ENCODE measurements around the gene LDAH. TPM values are rescaled to one million over a fixed set of nuclear protein-coding genes. Genes with fewer than 3 reads are reported as not detected.

LDAH gene
- total RNA-seq, 1 experiment from 2014 or later, result 17.2 TPM

GRCh38 chr2:20664071-20664390 lies 158.9 kb downstream of the LDAH start:
- BruUV-seq (replicated peaks), result no TSS peak
- ChIA-PET POLR2A (no interaction called here), CTCF (interaction anchor here (0.6 to 0.8 kb wide), 2 partner anchors 8 to 12 kb away, joined by 3 to 4 read pairs; no protein-coding TSS in a partner anchor)
- no peak for ATAC-seq
- H3K27ac ChIP-seq (ENCODE audit: low read length), result no peak overlapping the region
- no peak overlapping the region for H3K4me3 ChIP-seq (ENCODE audit: low read depth in 2 of 2, low read length in 2 of 2)
- in situ Hi-C loops (cut with HindIII; ENCODE audit: low pct_unique_long_range_greater_than_20kb, low sequenced_read_pairs) (no loop called here), intact Hi-C loops (cut with micrococcal nuclease; ENCODE audit: unreplicated experiment) (loop anchor here (5.0 to 10.0 kb wide), 2 partner anchors 111 to 363 kb away; no protein-coding TSS in a partner anchor)
- H3K36me3 ChIP-seq (ENCODE audit: control insufficient read depth, insufficient read depth, low read length), result no peaks in the 10 kb centered on the region
- DNase-seq (ENCODE audit: low read depth, low spot score), result no peak
- no peak for TF ChIP-seq REST (IDR thresholded peaks at IDR 0.05; ENCODE audit: insufficient read depth in 1 of 2, low read depth in 2 of 2, low read length in 1 of 2)
- H3K27me3 ChIP-seq (ENCODE audit: control insufficient read depth, insufficient read depth, low read length), result peaks cover 36% of the 10 kb centered on the region
- no peaks in the 10 kb centered on the region for H3K9me3 ChIP-seq (ENCODE audit: control insufficient read depth, insufficient read depth, low read depth, low read length)
- peaks cover 8% of the 10 kb centered on the region for H3K4me1 ChIP-seq (ENCODE audit: control insufficient read depth, insufficient read depth, low read length)

GRCh38 chr2:20663196-20664070 lies 159.5 kb downstream of the LDAH start:
- ChIA-PET CTCF (interaction anchor here (0.6 to 0.8 kb wide), 2 partner anchors 12 to 219 kb away, joined by 3 to 4 read pairs; no protein-coding TSS in a partner anchor), POLR2A (no interaction called here)
- Histone ChIP-seq H3K4me3 (ENCODE audit: low read depth in 2 of 2, low read length in 2 of 2) (no peak overlapping the region), H3K4me1 (ENCODE audit: control insufficient read depth, insufficient read depth, low read length) (peaks cover 8% of the 10 kb centered on the region), H3K27ac (ENCODE audit: low read length) (no peak overlapping the region), H3K9me3 (ENCODE audit: control insufficient read depth, insufficient read depth, low read depth, low read length) (no peaks in the 10 kb centered on the region), H3K36me3 (ENCODE audit: control insufficient read depth, insufficient read depth, low read length) (no peaks in the 10 kb centered on the region), H3K27me3 (ENCODE audit: control insufficient read depth, insufficient read depth, low read length) (peaks cover 38% of the 10 kb centered on the region)
- ATAC-seq (no peak), DNase-seq (ENCODE audit: low read depth, low spot score) (no peak)
- intact Hi-C loops (cut with micrococcal nuclease; ENCODE audit: unreplicated experiment), result loop anchor here (5.0 to 10.0 kb wide), 2 partner anchors 111 to 364 kb away; no protein-coding TSS in a partner anchor
- in situ Hi-C loops (cut with HindIII; ENCODE audit: low pct_unique_long_range_greater_than_20kb, low sequenced_read_pairs), result no loop called here
- no TSS peak for BruUV-seq (replicated peaks)
- no peak for TF ChIP-seq REST (IDR thresholded peaks at IDR 0.05; ENCODE audit: insufficient read depth in 1 of 2, low read depth in 2 of 2, low read length in 1 of 2)
- no peak for TF ChIP-seq CTCF (IDR thresholded peaks at IDR 0.05)
- TF ChIP-seq SIN3A (IDR thresholded peaks at IDR 0.05; ENCODE audit: borderline replicate concordance, insufficient read depth, low read depth, low read length), result no peak

Measured in Panc1 (cell line).